HepG2 (cell line): Measurements from ENCODE around the gene WIPF2. TPM values are rescaled to one million over a fixed set of nuclear protein-coding genes. Genes with fewer than 3 reads are reported as not detected.

Experiments used
- AKNA ChIP-seq: sonication (generic); formaldehyde crosslinking; IDR thresholded peaks from 2 replicates; pipeline ENCODE4 v1.4.0; 2020; ENCODE audit warnings: missing genetic modification reagents, borderline replicate concordance
- ARID2 ChIP-seq: sonication (generic); formaldehyde crosslinking; IDR thresholded peaks from 2 replicates; pipeline ENCODE4 v1.8.1; 2022; ENCODE audit warnings: mild to moderate bottlenecking, missing genetic modification reagents, borderline replicate concordance
- ATF7-NPFF ChIP-seq: sonication (generic); formaldehyde crosslinking; IDR thresholded peaks from 2 replicates; pipeline ENCODE4 v1.8.1; 2023; ENCODE audit warnings: mild to moderate bottlenecking, low read depth, missing genetic modification reagents, moderate library complexity
- DMAP1 ChIP-seq: IDR thresholded peaks from 2 replicates; pipeline ENCODE4 v1.6.1; 2016
- SIN3B ChIP-seq: fragments of 150-350 bp; IDR thresholded peaks from 2 replicates; pipeline ENCODE4 v1.6.1; 2014; ENCODE audit warnings: low read length
- TEAD3 ChIP-seq: optimal IDR thresholded peaks from 2 replicates; pipeline ENCODE3; 2016; ENCODE audit warnings: borderline replicate concordance
- ZBTB7B ChIP-seq: sonication (generic); formaldehyde crosslinking; IDR thresholded peaks from 2 replicates; pipeline ENCODE4 v1.4.0; 2020; ENCODE audit warnings: missing genetic modification reagents
- ZFYVE20 ChIP-seq: sonication (generic); formaldehyde crosslinking; IDR thresholded peaks from 2 replicates; pipeline ENCODE4 v1.8.0; 2023; ENCODE audit warnings: low read depth, mild to moderate bottlenecking, moderate library complexity, missing genetic modification reagents, borderline replicate concordance
- ZNF264 ChIP-seq: sonication (generic); formaldehyde crosslinking; IDR thresholded peaks from 2 replicates; pipeline ENCODE4 v1.4.0; 2020; ENCODE audit warnings: missing genetic modification reagents
- ZNF337 ChIP-seq: sonication (generic); formaldehyde crosslinking; IDR thresholded peaks from 2 replicates; pipeline ENCODE4 v1.5.1; 2020; ENCODE audit warnings: missing genetic modification reagents, low read depth, mild to moderate bottlenecking, borderline replicate concordance
- ZNF441 ChIP-seq: sonication (generic); formaldehyde crosslinking; IDR thresholded peaks from 2 replicates; pipeline ENCODE4 v1.7.0; 2021; ENCODE audit warnings: missing genetic modification reagents, borderline replicate concordance
- ZNF552 ChIP-seq: sonication (generic); formaldehyde crosslinking; IDR thresholded peaks from 2 replicates; pipeline ENCODE4 v1.9.0; 2022; ENCODE audit warnings: missing genetic modification reagents, mild to moderate bottlenecking, borderline replicate concordance
- ZNF713 ChIP-seq: sonication (generic); formaldehyde crosslinking; IDR thresholded peaks from 2 replicates; pipeline ENCODE4 v1.4.0; 2020; ENCODE audit warnings: mild to moderate bottlenecking, missing genetic modification reagents
- ZNF724P ChIP-seq: sonication (generic); formaldehyde crosslinking; IDR thresholded peaks from 2 replicates; pipeline ENCODE4 v1.8.0; 2022; ENCODE audit warnings: missing genetic modification reagents, borderline replicate concordance
- ZNF891 ChIP-seq: sonication (generic); formaldehyde crosslinking; IDR thresholded peaks from 2 replicates; pipeline ENCODE4 v1.5.0; 2020; ENCODE audit warnings: mild to moderate bottlenecking, missing genetic modification reagents
- polyA plus RNA-seq, 8 experiments: library from polyadenylated mRNA; depleted of rRNA in 3 of 8; stranded (reverse) in 7 of 8; unstranded in 1 of 8; fragments of >200 nt; fragmentation: Illumina TruSeq in 4 of 8; extraction: Trizol in 4 of 8; gene quantifications; 2 replicates each; pipeline versions ENCODE4 v1.2.1 to v1.2.3, GENCODE V29; 2011 to 2016; ENCODE audit warnings: low read depth in 4 of 8, missing spikeins in 1 of 8, mixed read lengths in 1 of 8; ENCODE audit not compliant: insufficient read depth in 1 of 8
- total RNA-seq, 5 experiments: library from RNA; depleted of rRNA; stranded (reverse); fragments of >200 nt; fragmentation: Illumina TruSeq; extraction: Trizol; gene quantifications; 2 replicates each; pipeline ENCODE4 v1.2.3, GENCODE V29; 2016; ENCODE audit warnings: low read depth in 1 of 5
- TF ChIP-seq, protein P1 (sequence below): sonication (generic); formaldehyde crosslinking; IDR thresholded peaks from 2 replicates; pipeline ENCODE4 v1.5.1; 2020; ENCODE audit warnings: missing genetic modification reagents, mild to moderate bottlenecking, borderline replicate concordance
- TF ChIP-seq, protein P2 (sequence below): IDR thresholded peaks from 2 replicates; pipeline ENCODE4 v1.6.1; 2016; ENCODE audit warnings: low read depth
- TF ChIP-seq, protein P3 (sequence below): sonication (generic); formaldehyde crosslinking; IDR thresholded peaks from 2 replicates; pipeline ENCODE4 v1.4.0; 2020; ENCODE audit warnings: mild to moderate bottlenecking, missing genetic modification reagents

The WIPF2 gene
- total and polyA plus RNA-seq, 2 of the 13 experiments (the other 11 are each of a cell fraction or from before 2014, with no cell fraction given) = 7.2 to 10.8 TPM

DNA sequence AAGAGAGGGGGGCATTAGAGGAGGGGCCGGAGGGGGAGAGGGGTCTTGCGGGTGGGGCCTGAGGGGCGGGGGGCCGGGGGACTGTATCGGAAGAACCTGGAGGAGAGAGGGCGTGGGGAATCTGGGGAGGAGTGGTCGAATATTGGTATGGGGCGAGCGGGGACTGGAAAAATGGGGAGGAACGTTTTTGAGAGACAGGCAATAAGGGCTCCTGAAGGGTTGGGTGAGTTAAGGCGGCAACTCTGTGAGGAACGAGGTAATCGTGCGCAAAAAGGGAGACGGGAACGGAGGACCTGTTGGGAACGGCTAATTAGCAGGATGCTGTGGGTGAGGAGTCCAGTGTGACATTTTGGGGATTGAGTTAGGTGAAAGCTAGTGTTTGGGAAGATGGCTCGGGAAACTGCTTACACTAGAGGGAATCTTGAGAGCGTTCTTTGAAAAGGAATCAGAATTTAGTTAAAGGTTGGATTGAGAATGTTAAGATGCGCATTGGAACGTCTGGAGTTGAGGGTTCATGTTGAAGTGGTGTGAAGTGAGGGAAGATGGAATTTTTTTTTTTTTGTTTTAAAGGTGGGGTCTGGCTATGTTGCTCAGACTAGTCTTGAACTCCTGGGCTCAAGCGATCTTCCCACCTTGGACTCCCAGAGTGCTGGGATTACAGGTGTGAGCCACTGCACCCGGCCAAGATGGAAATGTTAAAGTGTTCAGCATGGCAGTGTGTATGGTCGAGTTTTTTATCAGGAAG lies 662 bp downstream of the WIPF2 start (continued):
- TF ChIP-seq ZNF264 (CRISPR knock-in tag) (0 out of 2 replicates have a peak, but pooled peaks have one; percentile 11), ZNF724P (0 out of 2 replicates have a peak, but pooled peaks have one; percentile 28), ZNF337 (CRISPR knock-in tag) (no peak), ZNF713 (CRISPR knock-in tag) (0 out of 2 replicates have a peak, but pooled peaks have one; percentile 11), ZBTB7B (no peak), ATF7-NPFF (peak; percentile 74), ARID2 (CRISPR knock-in tag) (no peak), ZFYVE20 (no peak), SIN3B (0 out of 2 replicates have a peak, but pooled peaks have one; percentile 25), TEAD3 (CRISPR knock-in tag) (no peak), ZNF891 (CRISPR knock-in tag) (no peak), AKNA (CRISPR knock-in tag) (no peak), ZNF441 (CRISPR knock-in tag) (no peak), DMAP1 (CRISPR knock-in tag) (0 out of 2 replicates have a peak, but pooled peaks have one; percentile 13), ZNF552 (CRISPR knock-in tag) (no peak)
- TF ChIP-seq, protein P1, sequence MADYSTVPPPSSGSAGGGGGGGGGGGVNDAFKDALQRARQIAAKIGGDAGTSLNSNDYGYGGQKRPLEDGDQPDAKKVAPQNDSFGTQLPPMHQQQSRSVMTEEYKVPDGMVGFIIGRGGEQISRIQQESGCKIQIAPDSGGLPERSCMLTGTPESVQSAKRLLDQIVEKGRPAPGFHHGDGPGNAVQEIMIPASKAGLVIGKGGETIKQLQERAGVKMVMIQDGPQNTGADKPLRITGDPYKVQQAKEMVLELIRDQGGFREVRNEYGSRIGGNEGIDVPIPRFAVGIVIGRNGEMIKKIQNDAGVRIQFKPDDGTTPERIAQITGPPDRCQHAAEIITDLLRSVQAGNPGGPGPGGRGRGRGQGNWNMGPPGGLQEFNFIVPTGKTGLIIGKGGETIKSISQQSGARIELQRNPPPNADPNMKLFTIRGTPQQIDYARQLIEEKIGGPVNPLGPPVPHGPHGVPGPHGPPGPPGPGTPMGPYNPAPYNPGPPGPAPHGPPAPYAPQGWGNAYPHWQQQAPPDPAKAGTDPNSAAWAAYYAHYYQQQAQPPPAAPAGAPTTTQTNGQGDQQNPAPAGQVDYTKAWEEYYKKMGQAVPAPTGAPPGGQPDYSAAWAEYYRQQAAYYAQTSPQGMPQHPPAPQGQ (CRISPR knock-in tag) = no peak
- TF ChIP-seq, protein P2, sequence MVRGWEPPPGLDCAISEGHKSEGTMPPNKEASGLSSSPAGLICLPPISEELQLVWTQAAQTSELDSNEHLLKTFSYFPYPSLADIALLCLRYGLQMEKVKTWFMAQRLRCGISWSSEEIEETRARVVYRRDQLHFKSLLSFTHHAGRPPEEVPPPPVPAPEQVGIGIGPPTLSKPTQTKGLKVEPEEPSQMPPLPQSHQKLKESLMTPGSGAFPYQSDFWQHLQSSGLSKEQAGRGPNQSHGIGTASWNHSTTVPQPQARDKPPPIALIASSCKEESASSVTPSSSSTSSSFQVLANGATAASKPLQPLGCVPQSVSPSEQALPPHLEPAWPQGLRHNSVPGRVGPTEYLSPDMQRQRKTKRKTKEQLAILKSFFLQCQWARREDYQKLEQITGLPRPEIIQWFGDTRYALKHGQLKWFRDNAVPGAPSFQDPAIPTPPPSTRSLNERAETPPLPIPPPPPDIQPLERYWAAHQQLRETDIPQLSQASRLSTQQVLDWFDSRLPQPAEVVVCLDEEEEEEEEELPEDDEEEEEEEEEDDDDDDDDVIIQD (CRISPR knock-in tag) = no peak
- TF ChIP-seq, protein P3, sequence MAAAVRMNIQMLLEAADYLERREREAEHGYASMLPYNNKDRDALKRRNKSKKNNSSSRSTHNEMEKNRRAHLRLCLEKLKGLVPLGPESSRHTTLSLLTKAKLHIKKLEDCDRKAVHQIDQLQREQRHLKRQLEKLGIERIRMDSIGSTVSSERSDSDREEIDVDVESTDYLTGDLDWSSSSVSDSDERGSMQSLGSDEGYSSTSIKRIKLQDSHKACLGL (CRISPR knock-in tag) = no peak
